HFFc6 (cell line): ENCODE results near the gene MIPEP. TPM values are rescaled to one million over a fixed set of nuclear protein-coding genes. Genes with fewer than 3 reads are reported as not detected.
"Not testable (repeated sequence)": the region's sequence is repeated elsewhere in the genome, so short reads cannot be mapped to it uniquely, and the experiment has no call there.

ENCODE experiments used
- DNase-seq: peaks from one replicate; pipeline ENCODE4 v3.0.0-alpha.2; 2018
- H3K27ac Mint-ChIP-seq: 2 replicates; pipeline ENCODE4 v1.8.0; 2020; ENCODE audit warnings: mild to moderate bottlenecking, mixed read lengths
- H3K27me3 Mint-ChIP-seq: 2 replicates; pipeline ENCODE4 v1.8.0; 2021; ENCODE audit warnings: mild to moderate bottlenecking, moderate library complexity, mixed read lengths; ENCODE audit not compliant: insufficient read depth
- H3K36me3 Mint-ChIP-seq: 2 replicates; pipeline ENCODE4 v1.8.0; 2021; ENCODE audit warnings: low read depth, mixed read lengths
- H3K4me1 Mint-ChIP-seq: 2 replicates; pipeline ENCODE4 v1.8.0; 2020; ENCODE audit warnings: low read depth, mixed read lengths
- H3K4me3 Mint-ChIP-seq: 2 replicates; pipeline ENCODE4 v1.8.0; 2020; ENCODE audit warnings: mild to moderate bottlenecking, moderate library complexity, mixed read lengths
- H3K9me3 Mint-ChIP-seq: 2 replicates; pipeline ENCODE4 v1.8.0; 2020; ENCODE audit warnings: mild to moderate bottlenecking, mixed read lengths
- total RNA-seq, 6 experiments: library from RNA; stranded (reverse); fragmentation: NEBNext Ultra II Directional; extraction: Animal tissue kit (Norgen Biotek cat#: 25700); gene quantifications; 2 replicates in 1 of 6; 3 replicates in 5 of 6; pipeline ENCODE4 v1.2.3, GENCODE V29; 2021
- TF ChIP-seq, protein P1 (sequence below): fragments of 200-600 bp; sonication (generic); IDR thresholded peaks from 2 replicates; pipeline ENCODE4 v1.5.0; 2021; ENCODE audit warnings: antibody characterized with exemption, mild to moderate bottlenecking

The MIPEP gene
- total RNA-seq, 6 experiments from 2014 or later = 11.3 to 15.6 (median 13.1) TPM

- Mint-ChIP-seq H3K36me3 (0 out of 2 replicates have a peak, but pooled peaks cover 4% of the 10 kb centered on the region), H3K4me3 (no peak overlapping the region), H3K9me3 (no peaks in the 10 kb centered on the region), H3K27ac (no peak overlapping the region), H3K27me3 (no peaks in the 10 kb centered on the region), H3K4me1 (peaks cover 60% of the 10 kb centered on the region)
- DNase-seq = no peak
- TF ChIP-seq, protein P1, sequence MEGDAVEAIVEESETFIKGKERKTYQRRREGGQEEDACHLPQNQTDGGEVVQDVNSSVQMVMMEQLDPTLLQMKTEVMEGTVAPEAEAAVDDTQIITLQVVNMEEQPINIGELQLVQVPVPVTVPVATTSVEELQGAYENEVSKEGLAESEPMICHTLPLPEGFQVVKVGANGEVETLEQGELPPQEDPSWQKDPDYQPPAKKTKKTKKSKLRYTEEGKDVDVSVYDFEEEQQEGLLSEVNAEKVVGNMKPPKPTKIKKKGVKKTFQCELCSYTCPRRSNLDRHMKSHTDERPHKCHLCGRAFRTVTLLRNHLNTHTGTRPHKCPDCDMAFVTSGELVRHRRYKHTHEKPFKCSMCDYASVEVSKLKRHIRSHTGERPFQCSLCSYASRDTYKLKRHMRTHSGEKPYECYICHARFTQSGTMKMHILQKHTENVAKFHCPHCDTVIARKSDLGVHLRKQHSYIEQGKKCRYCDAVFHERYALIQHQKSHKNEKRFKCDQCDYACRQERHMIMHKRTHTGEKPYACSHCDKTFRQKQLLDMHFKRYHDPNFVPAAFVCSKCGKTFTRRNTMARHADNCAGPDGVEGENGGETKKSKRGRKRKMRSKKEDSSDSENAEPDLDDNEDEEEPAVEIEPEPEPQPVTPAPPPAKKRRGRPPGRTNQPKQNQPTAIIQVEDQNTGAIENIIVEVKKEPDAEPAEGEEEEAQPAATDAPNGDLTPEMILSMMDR = no peak
Observed at GRCh38 chr13:23748109-23748990, 140.8 kb downstream of the MIPEP start.

- H3K36me3 Mint-ChIP-seq, H3K27ac Mint-ChIP-seq, DNase-seq, H3K9me3 Mint-ChIP-seq, H3K4me3 Mint-ChIP-seq, H3K27me3 Mint-ChIP-seq: not testable (repeated sequence)
- H3K4me1 Mint-ChIP-seq = peaks cover 42% of the 10 kb centered on the region
Observed at GRCh38 chr13:23746141-23746540, 143.1 kb downstream of the MIPEP start.

- no peaks in the 10 kb centered on the region for H3K27me3 Mint-ChIP-seq
- no peak for DNase-seq
- H3K36me3 Mint-ChIP-seq = no peaks in the 10 kb centered on the region
- H3K9me3 Mint-ChIP-seq = no peaks in the 10 kb centered on the region
- peaks cover 31% of the 10 kb centered on the region for H3K4me1 Mint-ChIP-seq
- no peak overlapping the region for H3K27ac Mint-ChIP-seq
- no peak overlapping the region for H3K4me3 Mint-ChIP-seq
- TF ChIP-seq, protein P1 = no peak
Observed at GRCh38 chr13:23744315-23744714, 144.9 kb downstream of the MIPEP start.

- no peak overlapping the region for H3K27ac Mint-ChIP-seq
- TF ChIP-seq, protein P1 = no peak
- H3K9me3 Mint-ChIP-seq = no peaks in the 10 kb centered on the region
- no peak for DNase-seq
- H3K27me3 Mint-ChIP-seq = no peaks in the 10 kb centered on the region
- no peak overlapping the region for H3K4me3 Mint-ChIP-seq
- no peaks in the 10 kb centered on the region for H3K36me3 Mint-ChIP-seq
- H3K4me1 Mint-ChIP-seq = peaks cover 27% of the 10 kb centered on the region
Observed at GRCh38 chr13:23743278-23744076, 145.7 kb downstream of the MIPEP start.

GRCh38 chr13:23741879-23742510, 147.2 kb downstream of the MIPEP start:
- Mint-ChIP-seq H3K4me3 (no peak overlapping the region), H3K9me3 (no peaks in the 10 kb centered on the region), H3K36me3 (no peaks in the 10 kb centered on the region), H3K4me1 (peaks cover 22% of the 10 kb centered on the region), H3K27me3 (no peaks in the 10 kb centered on the region), H3K27ac (no peak overlapping the region)
- DNase-seq = no peak
- TF ChIP-seq, protein P1 = peak; percentile 76
